Islet precursor cell (in vitro differentiated cells): ENCODE data around the gene ADAM11.
"Not testable (repeated sequence)": the region's sequence is repeated elsewhere in the genome, so short reads cannot be mapped to it uniquely, and the experiment has no call there.

Experiments
- DNase-seq: peaks from one replicate; pipeline ENCODE4 v3.0.0-alpha.2; 2018

The ADAM11 gene

GRCh38 chr17:44796731-44797130 lies 37.9 kb downstream of the ADAM11 start:
- DNase-seq, result no peak

- peak; percentile 69 for DNase-seq
These were observed 39.0 kb downstream of the ADAM11 start for GRCh38 chr17:44797802-44798201.

- DNase-seq, result no peak
These were observed 39.6 kb downstream of the ADAM11 start for GRCh38 chr17:44798356-44798755.

GRCh38 chr17:44801880-44802279 lies 43.1 kb downstream of the ADAM11 start:
- no peak for DNase-seq

GRCh38 chr17:44804302-44805089 lies 45.7 kb downstream of the ADAM11 start:
- no peak for DNase-seq

GRCh38 chr17:44807093-44807816 lies 48.5 kb downstream of the ADAM11 start:
- no peak for DNase-seq

- no peak for DNase-seq
These were observed 49.0 kb downstream of the ADAM11 start for GRCh38 chr17:44807817-44808155.

GRCh38 chr17:44808156-44808555 lies 49.4 kb downstream of the ADAM11 start:
- DNase-seq, result no peak

- DNase-seq, result not testable (repeated sequence)
These were observed 50.0 kb downstream of the ADAM11 start for GRCh38 chr17:44808656-44809388.

- no peak for DNase-seq
These were observed 53.5 kb downstream of the ADAM11 start for GRCh38 chr17:44812263-44812662.

- not testable (repeated sequence) for DNase-seq
These were observed 59.7 kb downstream of the ADAM11 start for GRCh38 chr17:44818508-44818907.

- peak; percentile 78 for DNase-seq
These were observed 61.9 kb downstream of the ADAM11 start for GRCh38 chr17:44820631-44821212.

GRCh38 chr17:44825236-44825635 lies 66.4 kb downstream of the ADAM11 start:
- DNase-seq, result not testable (repeated sequence)

GRCh38 chr17:44826123-44826790 lies 67.5 kb downstream of the ADAM11 start:
- DNase-seq, result no peak

- no peak for DNase-seq
These were observed 69.1 kb downstream of the ADAM11 start for GRCh38 chr17:44827863-44828262.

GRCh38 chr17:44828919-44829522 lies 70.2 kb downstream of the ADAM11 start:
- DNase-seq, result no peak

GRCh38 chr17:44829523-44830358 lies 71.0 kb downstream of the ADAM11 start, which contains the start of gene GJC1:
Gene GJC1, minus strand, starts transcription at chr17:44830287. Its CDS starts 24,470 bp downstream, at chr17:44805817.
- DNase-seq, result peak; percentile 75

- peak; percentile 80 for DNase-seq
These were observed 71.8 kb downstream of the ADAM11 start for GRCh38 chr17:44830359-44831288.

GRCh38 chr17:44831371-44831770 lies 72.6 kb downstream of the ADAM11 start:
- DNase-seq, result no peak
